NCI-H1092 treated with DMSO at 0.1 percent for 48 hours (cell line): ENCODE results near the gene TSGA10.
"Not testable (repeated sequence)": the region's sequence is repeated elsewhere in the genome, so short reads cannot be mapped to it uniquely, and the experiment has no call there.

Experiments used
- DNase-seq: peaks from one replicate; lab custom pipeline; 2025; lab: John Stamatoyannopoulos, UW

The TSGA10 gene

DNA sequence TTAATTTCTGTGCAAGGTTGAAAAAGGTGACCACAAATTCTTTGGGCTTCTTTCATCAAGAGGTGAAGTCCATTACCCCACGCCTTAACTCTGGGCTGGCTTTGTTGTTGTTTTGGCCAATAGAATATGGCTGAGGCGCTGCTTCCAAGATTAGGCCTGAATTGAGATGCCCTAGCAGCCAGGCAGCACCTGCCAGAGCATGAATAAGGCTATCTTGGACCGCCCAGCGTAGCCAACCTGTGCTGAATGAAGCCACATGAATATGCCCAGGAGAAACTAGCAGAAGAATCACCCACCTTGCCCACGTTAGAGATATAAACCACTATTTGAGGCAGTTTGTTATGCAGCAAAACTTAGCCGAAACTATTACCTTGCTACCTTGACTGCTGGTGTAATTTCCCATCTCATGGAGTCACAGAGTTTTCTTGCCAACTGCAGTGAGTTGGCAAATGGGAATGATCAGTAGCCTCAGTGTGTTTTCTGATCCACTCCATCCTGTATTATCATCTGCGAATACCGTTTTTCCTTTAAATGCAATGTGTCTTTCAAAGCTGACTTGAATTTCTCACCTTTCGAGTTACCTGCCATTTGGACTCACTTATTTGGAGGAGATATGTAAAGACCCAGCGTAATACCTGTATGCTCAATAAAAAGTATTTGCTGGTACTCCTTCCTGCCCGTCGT is 679 bp downstream of the TSGA10 start:
- DNase-seq, result no peak

DNA sequence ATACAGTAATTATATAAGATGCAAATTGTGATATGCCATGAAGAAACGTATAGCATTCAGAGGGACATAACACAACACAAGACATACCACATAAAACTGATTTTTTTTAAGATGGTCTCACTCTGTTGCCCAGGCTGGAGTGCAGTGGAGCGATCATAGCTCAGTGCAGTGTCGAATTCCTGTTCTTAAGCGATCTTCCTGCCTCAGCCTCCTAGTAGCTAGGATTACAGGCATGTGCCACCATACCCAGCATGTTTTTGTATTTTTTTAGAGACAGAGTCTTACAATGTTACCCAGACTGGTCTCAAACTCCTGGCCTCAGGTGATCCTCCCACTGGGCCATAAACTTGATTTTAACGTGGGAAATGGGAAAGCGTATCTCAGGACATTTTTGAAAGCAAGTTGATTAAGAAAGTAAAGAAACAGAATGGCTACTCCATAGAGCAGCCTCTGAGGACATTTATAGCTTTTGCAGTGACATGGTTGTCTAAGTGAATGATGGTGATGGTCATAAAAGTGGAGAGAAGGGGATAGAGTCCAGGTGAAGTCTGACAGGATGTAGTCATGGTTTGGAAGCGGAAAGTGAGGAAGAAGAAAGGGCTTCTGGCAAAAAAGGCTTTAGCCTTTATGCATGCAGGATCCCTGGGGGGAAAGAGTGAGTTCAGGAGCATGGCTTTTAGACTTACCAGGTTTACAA is 2.4 kb downstream of the TSGA10 start:
- DNase-seq, result no peak

DNA sequence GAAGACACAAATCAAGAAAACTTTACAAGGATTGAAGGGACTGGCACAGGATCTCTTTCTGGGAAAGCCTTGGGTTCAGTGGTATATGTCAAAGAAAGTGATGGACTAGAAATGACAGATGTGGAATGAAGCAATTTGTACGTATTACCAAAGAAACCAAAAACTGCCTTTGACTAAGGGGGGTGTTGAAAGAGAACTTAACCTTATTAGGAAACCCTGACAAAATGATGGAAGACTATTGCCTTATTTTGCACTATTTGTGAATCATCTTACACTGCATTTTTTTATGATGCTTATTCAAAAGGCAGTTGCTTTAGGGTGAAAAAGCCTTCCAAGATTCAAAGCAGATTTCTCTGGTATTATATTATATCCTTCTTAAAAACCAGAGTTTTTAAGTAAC is 4.0 kb downstream of the TSGA10 start:
- DNase-seq, result no peak

DNA sequence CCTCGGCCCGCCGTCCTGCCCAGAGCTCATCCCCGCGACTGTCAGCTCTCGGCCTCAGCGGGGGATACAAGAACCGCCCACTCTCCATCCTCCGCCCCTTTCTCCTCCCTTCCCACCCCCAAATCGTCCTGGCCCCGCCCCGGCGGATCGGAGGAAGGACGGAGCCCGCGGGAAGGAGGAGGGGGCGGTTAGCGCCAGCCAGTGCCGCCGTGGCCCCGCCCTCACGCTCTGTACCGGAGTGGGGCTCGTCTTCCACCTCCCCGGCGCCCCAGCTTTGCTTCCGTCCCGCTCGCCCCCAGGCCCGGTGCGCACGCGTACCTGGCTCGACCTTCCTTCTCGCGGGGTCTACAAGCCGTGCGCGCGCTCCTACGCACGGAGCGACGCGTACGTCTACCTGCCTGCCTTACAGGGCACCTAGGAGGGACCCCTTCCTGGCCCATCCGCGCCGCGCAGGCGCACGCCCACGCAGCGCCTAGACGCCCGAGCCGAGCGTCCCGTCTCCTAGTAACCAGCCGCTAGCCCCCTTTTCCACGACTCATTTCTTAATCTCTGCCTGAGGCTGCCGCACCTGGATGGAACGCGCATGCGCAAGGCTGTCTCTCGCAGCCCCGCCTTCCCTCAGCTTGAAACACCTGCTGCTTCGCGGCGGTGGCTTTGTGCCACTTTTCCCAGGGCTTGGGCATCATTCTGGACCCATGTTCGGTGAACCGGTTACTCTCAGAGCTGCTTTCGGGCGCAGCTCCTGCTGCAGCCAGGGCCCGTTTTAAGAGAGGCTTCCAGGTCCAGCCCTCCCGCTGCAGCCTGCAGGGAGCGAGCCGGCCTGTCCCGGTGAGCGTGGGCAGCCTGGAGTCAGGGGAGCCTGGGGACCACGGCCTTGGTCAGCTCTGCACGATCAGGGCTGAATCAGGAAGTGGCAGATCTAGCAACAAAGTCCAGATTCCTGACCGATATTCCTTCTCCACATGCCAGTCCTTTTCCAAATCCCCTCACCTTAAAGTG is 13.3 kb downstream of the TSGA10 start, which contains the start of gene C2orf15:
Gene C2orf15, plus strand, starts transcription at position 598 of the 999 bp plus-strand sequence. CDS start 8,852 bp downstream, outside the sequence.
- DNase-seq, result peak; percentile 96

DNA sequence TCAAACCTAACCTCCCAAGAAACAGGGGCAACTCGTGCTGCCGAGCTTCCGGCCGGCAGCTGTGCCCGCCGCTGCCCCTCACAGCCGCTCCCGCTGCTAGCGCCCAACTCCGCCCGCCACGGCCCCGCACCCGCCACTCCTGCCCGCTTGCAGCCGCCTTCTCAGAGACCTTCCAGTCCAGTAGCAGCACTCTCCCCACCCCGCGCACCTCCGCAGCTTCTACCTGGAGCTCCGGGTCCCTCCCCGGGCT is 14.0 kb downstream of the TSGA10 start:
- peak; percentile 82 for DNase-seq

DNA sequence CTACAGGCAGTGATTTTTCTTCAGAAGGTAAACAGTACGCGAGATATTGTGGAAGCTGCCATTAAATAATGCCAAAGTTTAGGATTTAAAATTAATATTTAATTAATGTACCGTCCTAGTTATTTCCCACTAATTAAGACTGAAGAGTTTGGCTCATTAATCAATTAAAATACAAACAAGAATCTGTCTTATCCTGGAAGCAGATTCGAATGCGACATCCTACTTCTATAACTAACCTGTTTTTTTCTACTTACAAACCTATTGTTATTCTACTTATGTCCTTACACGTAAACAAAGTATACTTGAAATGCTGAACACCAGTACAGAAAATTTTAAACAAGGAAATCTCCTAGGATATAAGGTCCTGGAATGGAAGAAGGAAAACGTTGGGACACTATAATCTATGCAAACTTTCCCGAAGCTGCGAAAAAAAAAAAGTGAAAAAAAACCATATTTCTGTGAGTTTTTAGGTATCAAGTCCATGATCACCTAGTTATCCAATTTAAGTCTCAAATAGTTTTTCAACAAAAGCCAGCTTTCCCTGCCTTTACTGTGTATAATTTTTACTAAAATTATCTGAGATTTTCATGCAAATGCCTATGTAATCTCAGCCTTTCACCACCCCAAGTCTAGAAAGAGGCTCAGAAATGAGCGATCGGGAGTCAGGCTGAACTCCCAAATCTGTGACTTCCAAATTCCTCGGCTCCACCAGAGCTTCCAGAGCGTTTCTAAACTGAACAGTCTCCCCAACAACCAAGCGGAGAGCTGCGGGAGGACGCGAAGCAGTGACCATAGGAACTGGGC is 14.5 kb downstream of the TSGA10 start:
- DNase-seq, result no peak

DNA sequence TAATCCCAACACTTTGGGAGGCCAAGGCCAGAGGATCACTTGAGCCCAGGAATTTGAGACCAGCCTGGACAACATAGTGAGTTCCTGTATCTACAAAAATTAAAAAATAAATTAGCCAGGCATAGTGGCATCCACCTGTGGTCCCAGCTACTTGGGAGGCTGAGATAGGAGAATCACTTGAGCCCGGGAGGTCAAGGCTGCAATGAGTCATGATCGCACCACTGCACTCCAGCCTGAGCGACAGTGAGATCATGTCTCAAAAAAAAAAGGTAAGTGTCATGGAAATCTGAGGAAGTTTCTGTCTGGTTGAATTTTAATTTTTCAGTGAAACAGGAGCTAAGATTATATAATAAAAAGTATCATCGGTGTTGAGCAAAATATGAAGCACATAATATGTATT is 15.7 kb downstream of the TSGA10 start:
- no peak for DNase-seq

DNA sequence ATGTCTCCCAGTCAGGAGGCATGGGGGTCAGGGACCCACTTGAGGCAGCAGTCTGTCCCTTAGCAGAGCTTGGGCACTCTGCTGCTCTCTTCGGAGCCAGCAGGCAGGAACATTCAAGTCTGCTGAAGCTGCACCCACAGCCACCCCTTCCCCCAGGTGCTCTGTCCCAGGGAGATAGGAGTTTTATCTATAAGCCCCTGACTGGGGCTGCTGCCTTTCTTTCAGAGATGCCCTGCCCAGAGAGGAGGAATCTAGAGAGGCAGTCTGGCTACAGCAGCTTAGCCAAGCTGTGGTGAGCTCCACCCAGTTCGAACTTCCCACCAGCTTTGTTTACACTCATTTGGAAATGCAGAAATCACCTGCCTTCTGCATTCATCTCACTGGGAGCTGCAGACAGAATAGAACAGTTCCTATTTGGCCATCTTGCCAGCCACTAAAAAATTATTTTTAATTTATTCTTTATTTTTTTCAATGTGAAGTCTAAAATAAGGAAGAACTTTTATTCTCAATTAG is 19.6 kb downstream of the TSGA10 start:
- not testable (repeated sequence) for DNase-seq

DNA sequence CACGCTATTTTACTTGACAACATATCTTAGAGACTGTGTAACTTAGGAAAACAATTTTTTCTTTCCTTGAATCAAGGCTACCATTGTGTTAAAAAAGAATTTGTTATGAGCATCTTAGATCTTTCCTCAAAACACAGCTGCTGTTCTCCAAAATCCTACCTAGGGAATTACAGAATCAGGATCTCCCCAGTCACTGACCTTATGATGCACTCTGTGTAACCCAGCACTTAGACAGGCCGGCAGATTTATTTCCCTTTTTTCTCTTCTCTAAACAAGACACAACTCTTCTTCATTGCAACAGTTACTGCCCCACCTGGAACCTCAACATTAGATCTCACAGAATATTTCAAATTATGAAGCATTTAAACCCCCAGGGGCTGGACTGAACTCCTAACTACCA is 26.8 kb downstream of the TSGA10 start:
- DNase-seq, result no peak

DNA sequence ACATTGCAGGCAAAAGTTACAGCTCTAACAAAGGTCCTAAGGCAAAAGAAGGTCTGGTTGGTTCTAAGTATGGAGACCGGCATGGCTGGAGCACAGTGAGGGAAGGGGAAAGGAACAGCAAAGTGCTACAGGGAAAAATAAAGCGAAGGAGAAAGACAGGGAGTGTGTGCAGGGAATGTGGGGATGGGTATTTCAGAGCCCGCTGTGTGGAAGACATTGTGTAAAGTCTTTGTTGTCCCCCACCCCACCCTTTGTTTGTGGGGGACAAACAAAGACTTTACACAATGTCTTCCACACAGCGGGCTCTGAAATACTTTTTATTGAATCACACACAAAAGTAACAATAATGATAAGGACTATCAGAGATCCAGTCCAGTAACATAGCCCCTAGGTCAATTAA is 42.1 kb downstream of the TSGA10 start:
- DNase-seq, result no peak

DNA sequence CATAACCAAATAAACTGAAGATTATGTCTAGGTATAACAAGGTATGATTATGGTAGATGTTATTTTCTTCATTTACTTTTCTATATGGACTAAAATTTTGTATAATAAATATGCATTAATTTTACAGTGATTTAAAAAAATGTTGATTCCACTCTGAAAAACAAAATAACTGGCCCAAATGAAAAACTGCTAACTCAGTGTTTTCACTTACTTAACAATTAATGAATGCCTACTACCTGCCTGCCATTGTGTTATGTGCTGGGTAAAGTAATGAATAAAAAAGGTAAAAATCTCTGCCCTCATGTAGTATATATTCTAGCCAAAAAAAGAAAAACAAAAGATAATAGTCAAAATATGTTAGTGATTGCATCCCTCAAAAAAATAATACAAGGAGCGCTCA is 42.8 kb downstream of the TSGA10 start:
- no peak for DNase-seq

DNA sequence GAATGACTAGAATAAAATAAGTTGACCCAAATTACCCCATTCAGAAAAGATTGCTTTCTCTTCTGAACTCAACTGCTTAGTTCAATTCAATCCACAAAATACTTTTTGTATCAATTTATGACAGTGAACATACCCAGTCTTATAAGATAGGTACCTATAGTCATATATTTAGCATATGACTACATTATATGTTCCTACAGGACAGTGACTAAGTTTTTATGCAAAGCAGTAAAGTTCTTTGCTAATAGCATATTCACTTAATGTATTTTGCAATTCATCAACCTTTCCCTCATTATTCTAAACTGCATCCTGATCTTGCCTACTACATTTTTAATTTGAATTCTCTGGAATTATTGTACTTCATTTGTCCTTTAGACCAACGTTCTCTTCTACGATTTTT is 43.5 kb downstream of the TSGA10 start:
- no peak for DNase-seq

DNA sequence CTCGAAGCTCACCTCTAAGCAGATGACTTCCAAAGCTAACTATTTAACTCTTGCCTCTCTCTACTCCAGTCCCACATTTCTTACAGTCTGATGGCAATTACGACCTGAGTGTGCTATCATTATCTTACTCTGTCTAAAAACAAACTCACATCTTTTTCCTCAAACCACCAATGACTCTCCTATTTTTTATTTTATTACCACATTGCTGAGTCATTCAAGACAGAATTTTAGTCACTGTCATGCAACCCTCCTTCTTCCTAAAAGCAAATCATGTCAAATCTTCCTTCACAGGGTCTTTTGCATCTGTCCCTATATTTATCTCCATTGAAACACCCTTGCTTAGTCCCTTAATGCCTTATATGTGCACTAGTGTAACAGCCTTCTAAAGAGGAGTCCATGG is 47.8 kb downstream of the TSGA10 start:
- no peak for DNase-seq

DNA sequence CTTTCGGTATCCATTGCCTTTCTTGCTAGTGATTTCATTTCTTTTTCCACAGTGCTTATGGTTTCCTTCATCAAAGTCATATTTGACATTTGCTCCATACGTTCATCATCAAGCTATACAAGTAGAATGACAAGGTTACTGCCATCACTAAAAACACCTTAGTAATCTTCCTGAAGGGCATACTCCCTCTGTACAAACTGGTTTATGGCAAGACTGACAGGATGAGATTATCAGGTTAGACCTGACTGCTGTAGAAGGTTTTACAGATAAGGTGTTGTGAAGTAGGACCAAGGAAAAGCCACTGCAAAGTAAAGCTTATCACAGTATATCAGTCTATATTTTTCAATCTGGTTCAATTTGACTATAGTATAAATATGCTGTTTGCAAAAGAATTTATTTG is 50.7 kb downstream of the TSGA10 start:
- DNase-seq, result no peak

DNA sequence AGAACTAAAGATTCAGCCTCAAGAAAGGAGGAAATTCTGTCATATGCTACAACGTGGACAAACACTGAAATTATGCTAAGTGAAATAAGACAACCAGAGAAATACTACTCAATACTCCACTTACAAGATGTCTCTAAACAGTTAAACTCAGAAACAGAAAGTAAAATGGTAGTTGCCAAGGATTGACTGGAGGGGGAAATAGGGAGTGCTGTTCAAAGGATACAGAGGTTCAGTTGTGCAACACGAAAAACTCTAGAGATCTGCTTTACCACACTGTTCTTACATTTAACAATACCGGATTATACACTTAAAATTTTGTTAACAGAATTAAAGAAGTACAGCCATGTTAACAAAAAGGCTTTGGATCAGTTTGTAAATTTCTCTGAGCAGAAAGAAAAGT is 53.0 kb downstream of the TSGA10 start:
- no peak for DNase-seq

DNA sequence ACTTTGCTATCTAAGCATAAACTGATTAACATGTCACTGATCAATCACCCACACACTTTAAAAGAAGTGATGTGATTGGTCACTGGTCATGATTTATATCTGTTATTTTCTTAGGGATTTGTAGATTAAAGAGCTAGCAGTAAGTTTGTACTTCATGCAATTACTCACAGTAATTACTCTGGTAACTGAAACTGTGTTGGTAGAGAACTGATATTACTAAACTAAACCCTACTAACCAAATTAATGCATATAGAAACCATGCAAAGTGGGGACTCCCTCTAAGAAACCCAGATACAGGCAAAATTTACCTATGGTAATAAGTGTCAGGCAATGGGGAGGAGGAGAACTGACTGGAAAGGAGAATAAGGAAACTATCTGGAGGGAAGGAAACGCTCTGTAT is 58.0 kb downstream of the TSGA10 start:
- no peak for DNase-seq

DNA sequence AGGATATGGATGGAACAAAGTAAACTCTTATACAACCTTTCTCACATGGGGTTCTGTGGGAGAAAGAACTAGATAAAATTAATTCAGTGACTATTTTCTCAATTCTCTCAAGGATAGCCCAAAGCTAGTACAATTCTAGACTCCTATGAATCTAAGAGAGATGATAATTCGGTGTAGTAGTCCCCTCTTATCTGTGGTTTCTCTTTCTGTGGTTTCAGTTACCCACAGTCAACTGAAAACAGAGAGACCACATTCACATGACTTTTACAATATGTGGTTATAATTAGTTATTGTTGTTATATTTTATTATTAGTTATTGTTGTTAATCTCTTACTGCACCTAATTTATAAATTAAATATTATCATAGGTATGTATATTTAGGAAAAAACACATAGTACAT is 66.7 kb downstream of the TSGA10 start:
- no peak for DNase-seq

DNA sequence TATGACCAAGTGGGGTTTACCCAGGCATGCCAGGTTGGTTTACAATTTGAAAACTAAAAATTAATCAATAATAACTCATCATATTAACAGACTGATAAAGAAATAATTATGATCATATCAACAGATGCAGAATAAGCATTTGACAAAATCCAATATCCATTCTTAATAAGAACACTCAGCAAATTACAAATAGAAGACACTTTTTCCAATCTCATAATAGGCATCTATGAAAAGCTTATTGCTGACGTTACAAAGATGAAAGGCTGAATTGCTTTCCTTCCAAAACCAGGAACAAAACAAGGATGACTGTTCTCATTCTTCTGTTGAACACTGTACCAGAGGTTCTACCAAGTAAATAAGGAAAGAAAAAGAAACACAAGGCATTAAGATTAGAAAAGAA is 68.4 kb downstream of the TSGA10 start:
- no peak for DNase-seq

DNA sequence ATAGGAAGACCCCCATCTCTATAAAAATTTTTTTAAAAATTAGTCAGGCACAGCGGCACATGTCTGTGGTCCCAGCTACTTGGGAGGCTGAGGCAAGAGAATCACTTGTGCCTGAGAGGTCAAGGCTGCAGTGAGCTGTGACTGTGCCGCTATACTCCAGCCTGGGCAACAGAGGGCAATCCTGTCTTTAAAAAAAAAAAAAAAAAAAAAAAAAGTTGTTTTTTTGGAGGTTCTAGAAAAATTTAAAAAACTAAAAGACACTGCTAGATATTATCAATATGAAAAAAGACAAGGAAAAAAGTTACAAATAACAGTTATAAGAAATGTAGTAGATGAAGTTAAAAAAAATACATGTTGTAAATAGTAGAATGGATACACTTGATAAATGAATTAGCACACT is 69.3 kb downstream of the TSGA10 start:
- peak; percentile 6 for DNase-seq

DNA sequence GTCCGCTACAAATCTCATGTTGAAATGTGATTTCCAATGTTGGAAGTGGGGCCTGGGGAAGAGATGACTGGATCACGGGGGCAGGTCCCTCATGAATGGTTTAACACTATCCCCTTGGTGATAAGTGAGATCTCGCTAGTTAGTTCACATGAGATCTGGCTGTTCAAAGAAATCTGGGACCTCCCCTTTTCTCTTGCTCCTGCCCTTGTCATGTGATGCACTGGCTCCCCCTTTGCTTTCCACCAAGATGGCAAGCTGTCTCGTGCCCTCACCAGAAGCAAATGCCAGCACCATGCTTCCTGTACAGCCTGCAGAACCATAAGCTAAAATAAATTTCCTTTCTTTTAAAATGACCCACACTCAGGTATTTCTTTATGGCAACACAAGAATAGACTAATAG is 70.5 kb downstream of the TSGA10 start:
- no peak for DNase-seq

DNA sequence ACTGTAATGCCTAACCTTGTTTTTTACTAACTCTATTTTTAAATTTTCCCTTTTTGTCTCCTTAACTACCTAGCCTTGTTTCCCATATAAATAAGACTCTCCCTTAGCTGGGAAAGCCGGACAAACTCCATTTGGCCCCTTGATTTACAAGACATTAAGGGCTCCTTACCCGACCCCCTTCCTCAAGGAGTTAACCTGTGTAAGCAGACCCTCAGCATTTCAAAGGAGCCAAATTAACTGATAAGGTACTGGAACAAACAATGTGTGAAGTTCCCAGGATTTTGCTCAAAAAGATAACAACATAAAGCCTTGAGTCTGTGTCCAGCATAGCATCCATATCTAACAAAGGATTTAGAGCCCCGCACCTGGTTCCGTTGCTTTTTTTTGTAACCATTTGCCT is 72.9 kb downstream of the TSGA10 start:
- DNase-seq, result no peak

DNA sequence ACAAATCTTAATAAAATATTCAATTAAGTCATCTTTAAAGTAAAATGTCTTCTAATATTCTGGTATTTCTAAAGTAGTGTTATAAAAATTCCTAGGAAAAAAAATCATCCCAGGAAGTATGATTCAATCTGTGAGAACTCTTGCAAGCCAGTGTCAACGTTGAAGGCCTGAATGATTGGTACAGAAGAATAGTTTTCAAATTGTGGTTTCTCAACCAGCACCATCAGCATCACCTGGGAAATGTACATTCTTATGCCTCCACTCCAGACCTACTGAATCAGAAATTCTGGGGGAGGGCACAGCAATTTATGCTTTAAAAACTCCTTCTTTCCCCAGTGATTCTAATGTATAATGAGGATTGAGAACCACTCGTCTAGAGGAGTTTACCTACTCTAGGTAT is 75.5 kb downstream of the TSGA10 start:
- DNase-seq, result no peak
